Mesenchymal stem cell (in vitro differentiated cells and primary cell): ENCODE measurements around the gene TMCO6.
A peak's percentile ranks its signal among the peaks of the same experiment; 100 is the strongest.

Source experiments
- DNase-seq: peaks from one replicate; pipeline ENCODE4 v3.0.0-alpha.2; 2013
- H2AFZ ChIP-seq: one replicate; pipeline ENCODE4 v1.6.1; 2013; ENCODE audit warnings: low read depth, mild to moderate bottlenecking, control low read depth, inconsistent platforms, low read length, moderate library complexity
- H2AK5ac ChIP-seq: 2 replicates; pipeline ENCODE4 v1.6.1; 2013; ENCODE audit warnings: low read length, moderate library complexity, mild to moderate bottlenecking, inconsistent platforms; ENCODE audit not compliant: severe bottlenecking
- H2BK120ac ChIP-seq: one replicate; pipeline ENCODE4 v1.6.1; 2013; ENCODE audit warnings: low read depth, mild to moderate bottlenecking, inconsistent platforms, low read length, moderate library complexity
- H2BK12ac ChIP-seq, 2 experiments: one replicate each; pipeline ENCODE4 v1.6.1; 2013; ENCODE audit warnings: inconsistent platforms in 2 of 2, low read length in 2 of 2, mild to moderate bottlenecking in 2 of 2, moderate library complexity in 2 of 2, control low read depth in 1 of 2
- H2BK15ac ChIP-seq: one replicate; pipeline ENCODE4 v1.6.1; 2013; ENCODE audit warnings: mild to moderate bottlenecking, low read depth, inconsistent platforms; ENCODE audit not compliant: poor library complexity, severe bottlenecking
- H2BK5ac ChIP-seq: 2 replicates; pipeline ENCODE4 v1.6.1; 2013; ENCODE audit warnings: low read depth, mild to moderate bottlenecking, low read length, control low read depth, inconsistent platforms; ENCODE audit not compliant: poor library complexity, severe bottlenecking
- H3K14ac ChIP-seq, 2 experiments: one replicate each; pipeline ENCODE4 v1.6.1; 2013; ENCODE audit warnings: inconsistent platforms in 2 of 2, low read length in 2 of 2, control low read depth in 1 of 2, mild to moderate bottlenecking in 1 of 2, moderate library complexity in 1 of 2
- H3K18ac ChIP-seq, 2 experiments: one replicate each; pipeline ENCODE4 v1.6.1; 2013; ENCODE audit warnings: inconsistent platforms in 2 of 2, low read length in 2 of 2, control low read depth in 1 of 2, low read depth in 1 of 2, mild to moderate bottlenecking in 1 of 2
- H3K23ac ChIP-seq, 2 experiments: one replicate each; pipeline ENCODE4 v1.6.1; 2013; ENCODE audit warnings: inconsistent platforms in 2 of 2, low read length in 2 of 2, mild to moderate bottlenecking in 2 of 2, moderate library complexity in 2 of 2, control low read depth in 1 of 2
- H3K27ac ChIP-seq: 2 replicates; pipeline ENCODE4 v1.5.1; 2013; ENCODE audit warnings: mild to moderate bottlenecking, moderate library complexity, low read length, control low read depth, inconsistent platforms; ENCODE audit not compliant: poor library complexity, severe bottlenecking
- H3K27me3 ChIP-seq, 2 experiments: 2 replicates each; pipeline versions ENCODE4 v1.6.1 to v1.7.0; 2013; ENCODE audit warnings: low read length in 2 of 2, mild to moderate bottlenecking in 2 of 2, moderate library complexity in 2 of 2, control low read depth in 1 of 2, inconsistent platforms in 1 of 2; ENCODE audit not compliant: control insufficient read depth in 1 of 2, insufficient read depth in 1 of 2
- H3K36me3 ChIP-seq, 2 experiments: 2 replicates each; pipeline versions ENCODE4 v1.6.1 to v1.7.0; 2013; ENCODE audit warnings: low read length in 2 of 2, control low read depth in 1 of 2, inconsistent platforms in 1 of 2, low read depth in 1 of 2, mild to moderate bottlenecking in 1 of 2; ENCODE audit not compliant: insufficient read depth in 2 of 2, control insufficient read depth in 1 of 2
- H3K4ac ChIP-seq, 2 experiments: one replicate each; pipeline ENCODE4 v1.6.1; 2013; ENCODE audit warnings: inconsistent platforms in 2 of 2, low read length in 2 of 2, mild to moderate bottlenecking in 2 of 2, moderate library complexity in 2 of 2, control low read depth in 1 of 2, low read depth in 1 of 2
- H3K4me1 ChIP-seq: 2 replicates; pipeline ENCODE4 v1.6.1; 2013; ENCODE audit warnings: low read depth, low read length, control low read depth; ENCODE audit not compliant: control insufficient read depth, insufficient read depth
- H3K4me2 ChIP-seq: 2 replicates; pipeline ENCODE4 v1.6.1; 2013; ENCODE audit warnings: low read length, mild to moderate bottlenecking, inconsistent platforms; ENCODE audit not compliant: poor library complexity, severe bottlenecking
- H3K4me3 ChIP-seq, 2 experiments: 2 replicates each; pipeline versions ENCODE4 v1.5.1 to v1.7.0; 2013; ENCODE audit warnings: low read length in 2 of 2, mild to moderate bottlenecking in 2 of 2, control low read depth in 1 of 2, low read depth in 1 of 2; ENCODE audit not compliant: insufficient read depth in 1 of 2
- H3K79me1 ChIP-seq: replicated peaks from 2 replicates; pipeline ENCODE4 v1.6.1; 2013; ENCODE audit warnings: mild to moderate bottlenecking, control low read depth, low read length, inconsistent platforms; ENCODE audit not compliant: poor library complexity, severe bottlenecking
- H3K9ac ChIP-seq: 2 replicates; pipeline ENCODE4 v1.7.0; 2013; ENCODE audit warnings: mild to moderate bottlenecking, low read length, moderate library complexity
- H3K9me3 ChIP-seq: 2 replicates; pipeline ENCODE4 v1.7.0; 2013; ENCODE audit warnings: mild to moderate bottlenecking, low read length; ENCODE audit not compliant: control insufficient read depth
- H4K8ac ChIP-seq: one replicate; pipeline ENCODE4 v1.6.1; 2013; ENCODE audit warnings: inconsistent platforms, mild to moderate bottlenecking, low read length, moderate library complexity
- H4K91ac ChIP-seq: one replicate; pipeline ENCODE4 v1.6.1; 2013; ENCODE audit warnings: mild to moderate bottlenecking, low read length, inconsistent platforms
- WGBS: methylation state at CpG from one replicate; pipeline ENCODE4 v1.1.7; 2013; ENCODE audit warnings: mixed read lengths; 5-methylcytosine and 5-hydroxymethylcytosine counted together

TMCO6 gene

GRCh38 chr5:140631831-140632365, 7.4 kb upstream of the TMCO6 start:
- H4K8ac ChIP-seq, result no peak overlapping the region
- H3K9me3 ChIP-seq, result peaks cover 15% of the 10 kb centered on the region
- peak overlapping the region in 1 of 2 experiments; percentile 35 for H3K4ac ChIP-seq
- peaks cover 0 to 13% of the 10 kb centered on the region in 2 experiments for H3K27me3 ChIP-seq
- H2BK15ac ChIP-seq, result no peak overlapping the region
- no peak overlapping the region for H3K18ac ChIP-seq
- peak overlapping the region; percentile 21 for H4K91ac ChIP-seq
- H2BK120ac ChIP-seq, result no peak overlapping the region
- no peak overlapping the region for H2BK5ac ChIP-seq
- WGBS, result 94% methylated on average over 36 of the region's 36 CpGs
- no peak overlapping the region for H2AK5ac ChIP-seq
- H3K23ac ChIP-seq, result no peak overlapping the region
- H3K9ac ChIP-seq, result peak overlapping the region; percentile 68
- H3K4me3 ChIP-seq, result peak overlapping the region in 1 of 2 experiments; percentile 72
- H3K36me3 ChIP-seq, result peaks cover 0 to 8% of the 10 kb centered on the region in 2 experiments
- no peaks in the 10 kb centered on the region for H3K79me1 ChIP-seq
- H3K4me2 ChIP-seq, result no peak overlapping the region
- no peak overlapping the region for H2AFZ ChIP-seq
- no peak overlapping the region for H3K14ac ChIP-seq
- H2BK12ac ChIP-seq, result no peak overlapping the region
- H3K4me1 ChIP-seq, result no peaks in the 10 kb centered on the region
- no peak overlapping the region for H3K27ac ChIP-seq
- DNase-seq, result no peak

GRCh38 chr5:140632366-140633020, 6.8 kb upstream of the TMCO6 start:
- Histone ChIP-seq H3K23ac (no peak overlapping the region), H3K4me1 (no peaks in the 10 kb centered on the region), H2AFZ (no peak overlapping the region), H3K4me3 (peak overlapping the region in 1 of 2 experiments; percentile 72), H2BK15ac (no peak overlapping the region), H2BK12ac (no peak overlapping the region), H3K79me1 (no peaks in the 10 kb centered on the region), H3K9me3 (peaks cover 9% of the 10 kb centered on the region), H3K9ac (peak overlapping the region; percentile 68), H4K91ac (no peak overlapping the region), H4K8ac (no peak overlapping the region), H3K4ac (no peak overlapping the region), H3K36me3 (peaks cover 0 to 8% of the 10 kb centered on the region in 2 experiments), H3K18ac (no peak overlapping the region), H2BK5ac (no peak overlapping the region), H2AK5ac (no peak overlapping the region), H3K27me3 (peaks cover 0 to 13% of the 10 kb centered on the region in 2 experiments), H3K27ac (no peak overlapping the region), H3K14ac (no peak overlapping the region), H3K4me2 (no peak overlapping the region), H2BK120ac (no peak overlapping the region)
- 96% methylated on average over 51 of the region's 51 CpGs for WGBS
- DNase-seq, result no peak

GRCh38 chr5:140633021-140633471, 6.2 kb upstream of the TMCO6 start, which contains the start of gene CD14:
CD14 (minus strand) TSS chr5:140633175; CDS start chr5:140633071, 104 bp downstream.
- Histone ChIP-seq H3K9me3 (peaks cover 8% of the 10 kb centered on the region), H3K4me2 (no peak within 1 kb of the TSS), H3K14ac (no peak within 1 kb of the TSS), H3K23ac (no peak within 1 kb of the TSS), H2BK15ac (no peak within 1 kb of the TSS), H3K36me3 (peaks cover 0 to 8% of the 10 kb centered on the region in 2 experiments), H3K9ac (peak within 1 kb of the TSS; percentile 68), H3K4me3 (peak within 1 kb of the TSS in 1 of 2 experiments; percentile 72), H3K4me1 (no peaks in the 10 kb centered on the region), H4K91ac (peak within 1 kb of the TSS; percentile 21), H3K18ac (no peak within 1 kb of the TSS), H2AFZ (no peak within 1 kb of the TSS), H3K27me3 (peaks cover 0 to 13% of the 10 kb centered on the region in 2 experiments), H2BK5ac (no peak within 1 kb of the TSS), H2AK5ac (no peak within 1 kb of the TSS), H4K8ac (no peak within 1 kb of the TSS), H3K27ac (no peak within 1 kb of the TSS), H3K4ac (peak within 1 kb of the TSS in 1 of 2 experiments; percentile 35), H2BK12ac (no peak within 1 kb of the TSS), H2BK120ac (no peak within 1 kb of the TSS), H3K79me1 (no peaks in the 10 kb centered on the region)
- 93% methylated on average over 13 of the region's 16 CpGs for WGBS
- no peak for DNase-seq

GRCh38 chr5:140633501-140633900, 5.8 kb upstream of the TMCO6 start:
- Histone ChIP-seq H2AFZ (no peak overlapping the region), H4K91ac (no peak overlapping the region), H3K18ac (no peak overlapping the region), H3K79me1 (no peaks in the 10 kb centered on the region), H3K9ac (no peak overlapping the region), H3K23ac (no peak overlapping the region), H3K27me3 (peaks cover 0 to 13% of the 10 kb centered on the region in 2 experiments), H4K8ac (no peak overlapping the region), H3K4ac (no peak overlapping the region), H3K14ac (no peak overlapping the region), H2BK12ac (no peak overlapping the region), H3K36me3 (peaks cover 0 to 8% of the 10 kb centered on the region in 2 experiments), H2BK120ac (no peak overlapping the region), H3K9me3 (peaks cover 3% of the 10 kb centered on the region), H3K4me1 (no peaks in the 10 kb centered on the region), H3K4me2 (no peak overlapping the region), H3K4me3 (peak overlapping the region in 1 of 2 experiments; percentile 72), H2BK5ac (no peak overlapping the region), H2AK5ac (no peak overlapping the region), H2BK15ac (no peak overlapping the region), H3K27ac (no peak overlapping the region)
- DNase-seq, result no peak
- no CpG with 5 or more reads among the region's 2 CpGs for WGBS
